GM19240 (cell line): ENCODE measurements around the gene P3H3.
A peak's percentile ranks its signal among the peaks of the same experiment; 100 is the strongest.

ENCODE experiments used
- DNase-seq: peaks from one replicate; pipeline ENCODE4 v3.0.0; 2011; ENCODE audit warnings: low spot score; ENCODE audit not compliant: insufficient read length

P3H3 gene

GRCh38 chr12:6826734-6827436, 1.3 kb upstream of the P3H3 start:
- no peak for DNase-seq

GRCh38 chr12:6827437-6827911, 733 bp upstream of the P3H3 start:
- DNase-seq: no peak

- DNase-seq: no peak
Observed at GRCh38 chr12:6828781-6829535, 751 bp downstream of the P3H3 start.

GRCh38 chr12:6829536-6830220, 1.5 kb downstream of the P3H3 start:
- no peak for DNase-seq

GRCh38 chr12:6830286-6830890, 2.2 kb downstream of the P3H3 start:
- DNase-seq: no peak

- DNase-seq: no peak
Observed at GRCh38 chr12:6830999-6831398, 2.8 kb downstream of the P3H3 start.

GRCh38 chr12:6831450-6831995, 3.3 kb downstream of the P3H3 start:
- DNase-seq: no peak

GRCh38 chr12:6832125-6832524, 3.9 kb downstream of the P3H3 start:
- DNase-seq: no peak

- no peak for DNase-seq
Observed at GRCh38 chr12:6833189-6833890, 5.1 kb downstream of the P3H3 start.

GRCh38 chr12:6834254-6834653, 6.0 kb downstream of the P3H3 start:
- no peak for DNase-seq

GRCh38 chr12:6834873-6835272, 6.7 kb downstream of the P3H3 start:
- DNase-seq: no peak

GRCh38 chr12:6836851-6837250, 8.6 kb downstream of the P3H3 start:
- DNase-seq: no peak

GRCh38 chr12:6837370-6838060, 9.3 kb downstream of the P3H3 start:
- DNase-seq: no peak

GRCh38 chr12:6838854-6839253, 10.6 kb downstream of the P3H3 start:
- no peak for DNase-seq

- DNase-seq: peak; percentile 63
Observed at GRCh38 chr12:6839482-6840201, 11.4 kb downstream of the P3H3 start.

- no peak for DNase-seq
Observed at GRCh38 chr12:6840330-6840729, 12.1 kb downstream of the P3H3 start.

GRCh38 chr12:6840761-6841515, 12.7 kb downstream of the P3H3 start, which contains the start of gene GNB3:
TSS of gene GNB3 (plus strand) at chr12:6840925. CDS start at chr12:6841288, 363 bp downstream.
- no peak for DNase-seq

GRCh38 chr12:6842075-6842474, 13.9 kb downstream of the P3H3 start:
- no peak for DNase-seq
